NB4 (cell line): ENCODE measurements around the gene PRODH.

Experiments used
- MYC ChIP-seq: IDR thresholded peaks from 2 replicates; pipeline ENCODE4 v1.6.1; 2011; ENCODE audit warnings: low read depth, low read length
- POLR2A ChIP-seq: IDR thresholded peaks from 2 replicates; pipeline ENCODE4 v1.6.1; 2011; ENCODE audit warnings: mild to moderate bottlenecking; ENCODE audit not compliant: insufficient read length; ENCODE audit errors: extremely low read depth
- TF ChIP-seq, protein P1 (sequence below): IDR thresholded peaks from one replicate; pipeline ENCODE4 v1.5.1; 2012; ENCODE audit warnings: low read depth, low read length
- TF ChIP-seq, protein P2 (sequence below): IDR thresholded peaks from 2 replicates; pipeline ENCODE4 v1.6.1; 2011; ENCODE audit warnings: low read depth, low read length

DNA sequence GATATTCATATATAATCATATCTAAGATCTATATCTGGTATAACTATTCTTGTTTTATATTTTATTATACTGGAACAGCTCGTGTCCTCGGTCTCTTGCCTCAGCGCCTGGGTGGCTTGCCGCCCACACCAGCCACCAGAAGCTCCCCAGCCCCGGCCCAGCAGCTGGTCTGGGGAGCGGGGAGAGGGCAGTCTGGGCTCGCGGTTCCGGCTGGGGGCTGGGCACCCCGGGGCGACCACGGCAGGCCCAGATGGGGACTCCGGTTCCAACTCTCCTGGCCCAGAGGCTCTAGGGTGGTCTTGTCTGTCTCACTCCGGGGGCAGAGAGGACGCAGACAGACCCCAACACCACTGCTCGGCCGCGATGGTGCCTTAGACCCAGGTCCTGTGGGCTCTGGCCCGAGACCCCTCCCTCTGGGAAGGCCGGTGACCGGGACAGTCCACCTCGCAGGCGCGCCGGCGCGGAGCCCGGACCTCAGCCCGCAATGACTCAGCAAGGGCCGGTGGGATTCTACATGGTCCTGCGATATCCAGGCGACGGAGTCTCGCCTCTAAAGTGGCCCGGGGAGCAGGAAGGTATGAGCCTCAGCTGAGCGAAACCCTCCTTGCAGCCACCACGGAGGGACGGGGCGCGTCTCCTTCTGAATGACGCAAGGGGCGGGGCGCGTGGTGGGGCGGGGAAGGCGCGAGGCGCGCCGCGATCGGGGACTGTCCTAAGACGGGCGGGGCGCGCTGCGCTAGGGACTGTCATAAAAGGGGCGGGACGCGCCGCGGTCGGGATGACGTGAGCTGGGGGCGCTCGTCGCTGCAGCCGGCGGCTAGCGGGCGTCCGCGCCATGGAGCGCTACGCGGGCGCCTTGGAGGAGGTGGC is 30.3 kb downstream of the PRODH start, which contains the start of gene DGCR6:
- TF ChIP-seq, protein P1, sequence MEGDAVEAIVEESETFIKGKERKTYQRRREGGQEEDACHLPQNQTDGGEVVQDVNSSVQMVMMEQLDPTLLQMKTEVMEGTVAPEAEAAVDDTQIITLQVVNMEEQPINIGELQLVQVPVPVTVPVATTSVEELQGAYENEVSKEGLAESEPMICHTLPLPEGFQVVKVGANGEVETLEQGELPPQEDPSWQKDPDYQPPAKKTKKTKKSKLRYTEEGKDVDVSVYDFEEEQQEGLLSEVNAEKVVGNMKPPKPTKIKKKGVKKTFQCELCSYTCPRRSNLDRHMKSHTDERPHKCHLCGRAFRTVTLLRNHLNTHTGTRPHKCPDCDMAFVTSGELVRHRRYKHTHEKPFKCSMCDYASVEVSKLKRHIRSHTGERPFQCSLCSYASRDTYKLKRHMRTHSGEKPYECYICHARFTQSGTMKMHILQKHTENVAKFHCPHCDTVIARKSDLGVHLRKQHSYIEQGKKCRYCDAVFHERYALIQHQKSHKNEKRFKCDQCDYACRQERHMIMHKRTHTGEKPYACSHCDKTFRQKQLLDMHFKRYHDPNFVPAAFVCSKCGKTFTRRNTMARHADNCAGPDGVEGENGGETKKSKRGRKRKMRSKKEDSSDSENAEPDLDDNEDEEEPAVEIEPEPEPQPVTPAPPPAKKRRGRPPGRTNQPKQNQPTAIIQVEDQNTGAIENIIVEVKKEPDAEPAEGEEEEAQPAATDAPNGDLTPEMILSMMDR = no peak
- no peak for TF ChIP-seq POLR2A
- TF ChIP-seq, protein P2, sequence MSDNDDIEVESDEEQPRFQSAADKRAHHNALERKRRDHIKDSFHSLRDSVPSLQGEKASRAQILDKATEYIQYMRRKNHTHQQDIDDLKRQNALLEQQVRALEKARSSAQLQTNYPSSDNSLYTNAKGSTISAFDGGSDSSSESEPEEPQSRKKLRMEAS = no peak
- TF ChIP-seq MYC = no peak
